ENCODE measurements around the gene RPL36AL. TPM values are rescaled to one million over a fixed set of nuclear protein-coding genes. Genes with fewer than 3 reads are reported as not detected.

RPL36AL gene
- total and polyA plus RNA-seq, 2 donors (not counting 1 experiment from before 2014, with no cell fraction given) = 169 to 171 TPM

GRCh38 chr14:49617852-49618519 is 2.4 kb downstream of the RPL36AL start:
- H3K9ac ChIP-seq (ENCODE audit: low read length) = no peak overlapping the region
- no peak for DNase-seq
- Mint-ChIP-seq H3K27me3 (no peaks in the 10 kb centered on the region), H3K4me1 (peaks cover 41% of the 10 kb centered on the region), H3K4me3 (peak overlapping the region; percentile 99), H3K27ac (peak overlapping the region; percentile 28), H3K9me3 (ENCODE audit: insufficient read depth) (no peaks in the 10 kb centered on the region)
- H3K36me3 ChIP-seq (replicated peaks in 1 of 2; ENCODE audit: control extremely low read depth in 1 of 2, control insufficient read depth in 1 of 2, extremely low read depth in 1 of 2, insufficient read depth in 2 of 2, low read length in 1 of 2) = peaks cover 6 to 19% of the 10 kb centered on the region in 2 experiments
- H3K4me3 ChIP-seq (ENCODE audit: control extremely low read depth in 1 of 5, extremely low read depth in 1 of 5, insufficient read depth in 1 of 5, low read depth in 2 of 5, low read length in 4 of 5) = no peak overlapping the region
- no peaks in the 10 kb centered on the region for H3K9me3 ChIP-seq (ENCODE audit: control extremely low read depth in 1 of 3, control insufficient read depth in 2 of 3, insufficient read depth in 1 of 3, low read length in 2 of 3)
- POLR2A ChIA-PET = interaction anchor here (1.0 kb wide), 1 partner anchor 19 kb away, joined by 3 read pairs; the partner anchor contains the start of gene LRR1
- H3K79me2 ChIP-seq (ENCODE audit: control insufficient read depth, insufficient read depth, low read length) = peaks cover 61% of the 10 kb centered on the region
- TF ChIP-seq, protein P1, sequence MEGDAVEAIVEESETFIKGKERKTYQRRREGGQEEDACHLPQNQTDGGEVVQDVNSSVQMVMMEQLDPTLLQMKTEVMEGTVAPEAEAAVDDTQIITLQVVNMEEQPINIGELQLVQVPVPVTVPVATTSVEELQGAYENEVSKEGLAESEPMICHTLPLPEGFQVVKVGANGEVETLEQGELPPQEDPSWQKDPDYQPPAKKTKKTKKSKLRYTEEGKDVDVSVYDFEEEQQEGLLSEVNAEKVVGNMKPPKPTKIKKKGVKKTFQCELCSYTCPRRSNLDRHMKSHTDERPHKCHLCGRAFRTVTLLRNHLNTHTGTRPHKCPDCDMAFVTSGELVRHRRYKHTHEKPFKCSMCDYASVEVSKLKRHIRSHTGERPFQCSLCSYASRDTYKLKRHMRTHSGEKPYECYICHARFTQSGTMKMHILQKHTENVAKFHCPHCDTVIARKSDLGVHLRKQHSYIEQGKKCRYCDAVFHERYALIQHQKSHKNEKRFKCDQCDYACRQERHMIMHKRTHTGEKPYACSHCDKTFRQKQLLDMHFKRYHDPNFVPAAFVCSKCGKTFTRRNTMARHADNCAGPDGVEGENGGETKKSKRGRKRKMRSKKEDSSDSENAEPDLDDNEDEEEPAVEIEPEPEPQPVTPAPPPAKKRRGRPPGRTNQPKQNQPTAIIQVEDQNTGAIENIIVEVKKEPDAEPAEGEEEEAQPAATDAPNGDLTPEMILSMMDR (IDR thresholded peaks at IDR 0.05) = no peak
- no peak for TF ChIP-seq EZH2 (IDR thresholded peaks at IDR 0.05; ENCODE audit: borderline replicate concordance, insufficient read depth, low read depth, low read length, poor library complexity, severe bottlenecking)
- 95% methylated on average over 2 of the region's 6 CpGs for WGBS (ENCODE audit: insufficient coverage)
- CTCF ChIA-PET = interaction anchor here (1.0 kb wide), 1 partner anchor 16 kb away, joined by 5 read pairs; no protein-coding TSS in a partner anchor
- ATAC-seq (ENCODE audit: low read depth) = no peak
- no peak overlapping the region for H2AFZ ChIP-seq (ENCODE audit: insufficient read depth, low read depth, low read length, poor library complexity, severe bottlenecking)
- no peaks in the 10 kb centered on the region for H3K27me3 ChIP-seq (replicated peaks in 1 of 4; ENCODE audit: control extremely low read depth in 1 of 4, control insufficient read depth in 3 of 4, insufficient read depth in 4 of 4, low read length in 3 of 4)
- intact Hi-C loops (cut with micrococcal nuclease) = no loop called here
- no peak overlapping the region for H3K4me2 ChIP-seq (replicated peaks; ENCODE audit: low read depth, low read length, poor library complexity, severe bottlenecking)
- H3K4me1 ChIP-seq (ENCODE audit: control insufficient read depth in 2 of 2, insufficient read depth in 2 of 2, low read length in 2 of 2) = peaks cover 24 to 30% of the 10 kb centered on the region in 2 donors
- H4K20me1 ChIP-seq (ENCODE audit: control insufficient read depth, insufficient read depth, low read length, poor library complexity, severe bottlenecking) = peaks cover 42% of the 10 kb centered on the region
- peak overlapping the region in 1 of 2 donors; percentile 13 for H3K27ac ChIP-seq (ENCODE audit: low read length in 2 of 2)

DNA sequence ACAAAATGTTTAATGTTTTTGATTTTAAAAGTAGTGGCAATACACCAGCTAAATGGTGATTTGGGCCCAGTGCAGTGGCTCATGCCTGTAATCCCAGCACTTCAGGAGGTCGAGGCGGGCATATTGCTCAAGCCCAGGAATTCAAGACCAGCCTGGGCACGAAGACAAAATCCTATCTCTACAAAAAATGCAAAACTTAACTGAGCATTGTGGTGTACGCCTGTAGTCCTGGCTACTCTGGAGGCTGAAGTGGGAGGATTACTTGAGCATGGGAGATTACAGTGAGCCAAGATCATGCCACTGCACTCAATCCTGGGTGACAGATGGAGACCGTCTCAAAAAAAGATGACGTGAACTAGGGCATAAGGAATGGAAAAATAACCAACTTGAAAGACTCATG is 4.7 kb downstream of the RPL36AL start:
- intact Hi-C loops (cut with micrococcal nuclease) = no loop called here
- ATAC-seq (ENCODE audit: low read depth) (no peak), DNase-seq (no peak)
- H3K27me3 Mint-ChIP-seq = no peaks in the 10 kb centered on the region
- Histone ChIP-seq H3K27me3 (replicated peaks in 1 of 4; ENCODE audit: control extremely low read depth in 1 of 4, control insufficient read depth in 3 of 4, insufficient read depth in 4 of 4, low read length in 3 of 4) (no peaks in the 10 kb centered on the region), H3K27ac (ENCODE audit: low read length in 2 of 2) (no peak overlapping the region), H4K20me1 (ENCODE audit: control insufficient read depth, insufficient read depth, low read length, poor library complexity, severe bottlenecking) (peaks cover 33% of the 10 kb centered on the region), H3K4me1 (ENCODE audit: control insufficient read depth in 2 of 2, insufficient read depth in 2 of 2, low read length in 2 of 2) (peaks cover 11 to 14% of the 10 kb centered on the region in 2 donors), H3K79me2 (ENCODE audit: control insufficient read depth, insufficient read depth, low read length) (peaks cover 50% of the 10 kb centered on the region), H2AFZ (ENCODE audit: insufficient read depth, low read depth, low read length, poor library complexity, severe bottlenecking) (no peak overlapping the region), H3K36me3 (replicated peaks in 1 of 2; ENCODE audit: control extremely low read depth in 1 of 2, control insufficient read depth in 1 of 2, extremely low read depth in 1 of 2, insufficient read depth in 2 of 2, low read length in 1 of 2) (peaks cover 6 to 19% of the 10 kb centered on the region in 2 experiments), H3K4me3 (ENCODE audit: control extremely low read depth in 1 of 5, extremely low read depth in 1 of 5, insufficient read depth in 1 of 5, low read depth in 2 of 5, low read length in 4 of 5) (no peak overlapping the region), H3K9ac (ENCODE audit: low read length) (no peak overlapping the region), H3K9me3 (ENCODE audit: control extremely low read depth in 1 of 3, control insufficient read depth in 2 of 3, insufficient read depth in 1 of 3, low read length in 2 of 3) (no peaks in the 10 kb centered on the region), H3K4me2 (replicated peaks; ENCODE audit: low read depth, low read length, poor library complexity, severe bottlenecking) (no peak overlapping the region)
- H3K4me3 Mint-ChIP-seq = no peak overlapping the region
- no peak for TF ChIP-seq EZH2 (IDR thresholded peaks at IDR 0.05; ENCODE audit: borderline replicate concordance, insufficient read depth, low read depth, low read length, poor library complexity, severe bottlenecking)
- TF ChIP-seq, protein P1 (IDR thresholded peaks at IDR 0.05) = no peak
- H3K4me1 Mint-ChIP-seq = peaks cover 26% of the 10 kb centered on the region
- WGBS (ENCODE audit: insufficient coverage) = 100% methylated on average over 4 of the region's 6 CpGs
- H3K27ac Mint-ChIP-seq = no peak overlapping the region
- no peaks in the 10 kb centered on the region for H3K9me3 Mint-ChIP-seq (ENCODE audit: insufficient read depth)
- ChIA-PET CTCF (interaction anchor here (1.0 kb wide), 1 partner anchor 17 kb away, joined by 5 read pairs; no protein-coding TSS in a partner anchor), POLR2A (interaction anchor here (1.0 kb wide), 1 partner anchor 11 kb away, joined by 3 read pairs; no protein-coding TSS in a partner anchor)
